NB4 (cell line): ENCODE measurements around the gene ZFAND3.
A peak's percentile ranks its signal among the peaks of the same experiment; 100 is the strongest.

Source experiments
- DNase-seq: peaks from one replicate; pipeline ENCODE4 v3.0.0; 2010; ENCODE audit warnings: low read depth
- H3K4me3 ChIP-seq: one replicate; pipeline ENCODE4 v1.5.1; 2011; ENCODE audit warnings: mild to moderate bottlenecking, low read depth, low read length, moderate library complexity
- MYC ChIP-seq: IDR thresholded peaks from 2 replicates; pipeline ENCODE4 v1.6.1; 2011; ENCODE audit warnings: low read depth, low read length
- POLR2A ChIP-seq: IDR thresholded peaks from 2 replicates; pipeline ENCODE4 v1.6.1; 2011; ENCODE audit warnings: mild to moderate bottlenecking; ENCODE audit not compliant: insufficient read length; ENCODE audit errors: extremely low read depth
- TF ChIP-seq, protein P1 (sequence below): IDR thresholded peaks from 2 replicates; pipeline ENCODE4 v1.6.1; 2011; ENCODE audit warnings: low read depth, low read length
- TF ChIP-seq, protein P2 (sequence below): IDR thresholded peaks from one replicate; pipeline ENCODE4 v1.5.1; 2012; ENCODE audit warnings: low read depth, low read length

The ZFAND3 gene

DNA sequence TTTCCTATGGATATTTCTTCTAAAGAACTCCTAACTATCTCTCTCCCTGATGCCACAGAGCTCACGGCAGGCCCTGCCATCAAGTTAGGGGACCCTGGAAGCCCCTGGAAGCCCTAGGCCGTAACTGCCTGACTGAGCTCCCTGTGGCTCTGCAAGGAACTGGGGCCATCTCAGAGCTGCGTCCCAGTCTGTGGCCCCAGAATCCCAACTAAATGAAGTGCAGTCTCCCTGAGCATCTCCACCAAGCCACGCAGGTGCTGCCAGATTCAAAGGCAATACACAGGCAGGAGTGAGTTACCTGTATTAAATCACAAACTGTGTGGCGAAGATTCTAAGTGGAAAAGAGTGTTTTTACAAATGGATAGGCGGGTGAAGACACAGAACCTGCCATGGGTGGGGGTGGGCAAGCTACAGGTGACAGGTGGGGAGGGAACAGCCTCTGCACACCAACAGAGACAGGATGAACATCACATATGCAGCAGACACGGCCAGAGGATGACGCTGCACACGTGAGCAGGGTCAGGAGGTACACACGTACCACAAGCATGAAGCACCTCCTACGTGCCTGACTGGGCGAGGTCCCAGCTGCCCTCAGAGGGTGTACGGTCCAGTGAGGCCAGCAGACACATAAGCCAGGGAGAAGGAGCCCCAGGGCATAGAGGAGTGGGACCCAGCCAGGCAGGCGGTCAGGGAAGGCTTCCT lies 358.5 kb downstream of the ZFAND3 start:
- H3K4me3 ChIP-seq, result no peak overlapping the region
- TF ChIP-seq, protein P1, sequence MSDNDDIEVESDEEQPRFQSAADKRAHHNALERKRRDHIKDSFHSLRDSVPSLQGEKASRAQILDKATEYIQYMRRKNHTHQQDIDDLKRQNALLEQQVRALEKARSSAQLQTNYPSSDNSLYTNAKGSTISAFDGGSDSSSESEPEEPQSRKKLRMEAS, result no peak
- TF ChIP-seq, protein P2, sequence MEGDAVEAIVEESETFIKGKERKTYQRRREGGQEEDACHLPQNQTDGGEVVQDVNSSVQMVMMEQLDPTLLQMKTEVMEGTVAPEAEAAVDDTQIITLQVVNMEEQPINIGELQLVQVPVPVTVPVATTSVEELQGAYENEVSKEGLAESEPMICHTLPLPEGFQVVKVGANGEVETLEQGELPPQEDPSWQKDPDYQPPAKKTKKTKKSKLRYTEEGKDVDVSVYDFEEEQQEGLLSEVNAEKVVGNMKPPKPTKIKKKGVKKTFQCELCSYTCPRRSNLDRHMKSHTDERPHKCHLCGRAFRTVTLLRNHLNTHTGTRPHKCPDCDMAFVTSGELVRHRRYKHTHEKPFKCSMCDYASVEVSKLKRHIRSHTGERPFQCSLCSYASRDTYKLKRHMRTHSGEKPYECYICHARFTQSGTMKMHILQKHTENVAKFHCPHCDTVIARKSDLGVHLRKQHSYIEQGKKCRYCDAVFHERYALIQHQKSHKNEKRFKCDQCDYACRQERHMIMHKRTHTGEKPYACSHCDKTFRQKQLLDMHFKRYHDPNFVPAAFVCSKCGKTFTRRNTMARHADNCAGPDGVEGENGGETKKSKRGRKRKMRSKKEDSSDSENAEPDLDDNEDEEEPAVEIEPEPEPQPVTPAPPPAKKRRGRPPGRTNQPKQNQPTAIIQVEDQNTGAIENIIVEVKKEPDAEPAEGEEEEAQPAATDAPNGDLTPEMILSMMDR, result no peak
- TF ChIP-seq MYC (no peak), POLR2A (no peak)
- no peak for DNase-seq

DNA sequence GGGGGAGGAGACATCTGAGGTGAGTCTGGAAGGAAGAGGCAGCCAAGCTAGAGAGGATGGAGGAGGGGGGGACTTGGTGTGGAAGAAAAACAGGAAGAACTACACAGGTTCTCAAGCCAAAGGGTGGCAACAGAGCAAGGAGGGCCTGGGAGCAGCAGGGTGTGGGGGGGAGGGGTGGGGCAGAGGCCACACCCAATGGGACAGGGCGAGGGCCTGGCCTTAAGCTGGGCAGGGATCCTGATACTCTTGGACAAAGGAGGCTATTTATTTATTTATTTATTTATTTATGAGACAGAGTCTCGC lies 359.0 kb downstream of the ZFAND3 start:
- no peak overlapping the region for H3K4me3 ChIP-seq
- TF ChIP-seq, protein P2, result no peak
- TF ChIP-seq POLR2A (no peak), MYC (no peak)
- TF ChIP-seq, protein P1, result no peak
- no peak for DNase-seq

DNA sequence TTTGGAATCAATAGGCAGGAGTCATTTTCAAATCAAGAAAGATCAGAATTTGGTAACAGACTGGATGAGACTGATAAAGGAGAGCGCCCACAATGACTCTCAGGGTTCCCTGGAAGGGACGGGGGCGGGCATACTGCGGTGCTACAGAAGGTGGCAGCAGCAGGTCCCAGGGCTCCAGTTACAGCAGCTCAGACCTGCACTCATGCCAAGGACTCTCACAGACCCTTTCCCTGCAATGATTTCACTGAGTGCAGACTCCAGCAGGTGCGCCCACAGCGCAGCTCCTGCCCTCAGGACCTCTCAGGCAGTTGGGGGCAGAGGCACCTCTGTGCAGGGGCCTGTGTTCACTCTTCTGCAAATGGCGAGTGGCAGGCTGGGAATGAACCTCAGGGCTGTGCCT lies 359.8 kb downstream of the ZFAND3 start:
- no peak overlapping the region for H3K4me3 ChIP-seq
- no peak for DNase-seq
- TF ChIP-seq, protein P2, result peak; percentile 6
- TF ChIP-seq, protein P1, result no peak

DNA sequence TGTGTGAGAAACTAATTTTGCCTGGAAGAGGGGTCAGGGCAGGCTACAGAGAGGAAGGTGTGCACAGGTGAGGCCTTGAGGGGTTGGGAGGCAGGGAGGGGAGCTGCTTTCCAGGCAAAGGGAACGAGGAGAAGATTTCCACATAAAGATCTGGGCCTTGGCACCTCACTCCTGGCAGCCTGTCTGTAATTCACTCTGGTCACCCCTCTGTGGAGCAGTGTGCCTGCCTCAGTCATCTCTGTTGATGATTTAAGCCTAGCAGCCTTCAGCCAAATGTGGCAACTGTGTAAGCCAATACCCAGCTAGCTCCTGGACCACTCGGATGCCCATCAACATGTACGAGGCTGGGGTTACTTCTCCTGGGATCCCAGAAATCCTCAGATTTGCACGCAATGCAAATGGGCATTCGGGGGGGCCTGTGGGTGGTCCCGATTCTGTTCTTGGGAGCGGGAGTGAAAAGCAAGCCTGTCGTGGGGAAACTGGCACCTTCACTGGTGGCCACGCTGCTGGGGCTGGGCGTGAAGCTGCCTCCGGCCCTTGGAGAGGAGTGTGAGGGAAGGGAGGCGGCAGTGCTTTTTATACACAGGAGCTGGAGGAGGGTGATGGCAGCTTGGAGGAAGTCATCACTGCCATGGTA lies 360.4 kb downstream of the ZFAND3 start:
- no peak for DNase-seq
- TF ChIP-seq, protein P2, result no peak
- TF ChIP-seq, protein P1, result no peak
- TF ChIP-seq MYC, result no peak
- no peak for TF ChIP-seq POLR2A
- H3K4me3 ChIP-seq, result no peak overlapping the region

DNA sequence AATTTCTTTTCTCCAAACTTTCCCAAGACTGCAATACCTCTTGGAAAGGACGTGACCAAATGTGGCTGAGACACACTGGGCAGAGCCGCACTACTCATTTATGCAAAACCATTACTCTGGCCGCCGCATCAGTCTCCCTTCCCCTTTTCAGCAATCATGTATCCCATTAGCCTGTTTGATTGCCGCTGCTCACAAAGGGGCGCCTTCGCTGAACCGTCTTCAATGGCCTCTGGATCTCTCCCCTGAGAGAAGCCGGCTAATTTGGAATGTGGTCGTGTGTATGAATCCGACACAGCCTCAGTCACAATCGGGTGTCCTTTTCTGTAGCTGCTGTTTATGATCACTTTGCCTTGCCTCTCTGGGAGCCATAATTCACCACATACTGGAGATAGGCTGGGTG lies 361.1 kb downstream of the ZFAND3 start:
- TF ChIP-seq POLR2A (no peak), MYC (no peak)
- TF ChIP-seq, protein P1, result no peak
- TF ChIP-seq, protein P2, result no peak
- DNase-seq, result no peak
- H3K4me3 ChIP-seq, result no peak overlapping the region
